Right ventricle myocardium inferior (tissue), 1 donor: ENCODE results near the gene MED25. TPM values are rescaled to one million over a fixed set of nuclear protein-coding genes. Genes with fewer than 3 reads are reported as not detected.

Source experiments
- ATAC-seq: fragments of 200-7000 bp; cut with Tn5 transposase; one replicate; pipeline ENCODE4 v1.9.1; 2020; ENCODE audit warnings: mild to moderate bottlenecking, moderate library complexity
- DNase-seq: peaks from one replicate; pipeline ENCODE4 v3.0.0; 2021; ENCODE audit errors: missing footprints
- intact Hi-C: fragments of 100-400 bp; cut with DNase I; formaldehyde crosslinking; loops from one replicate; pipeline ENCODE4 v1.11.0; 2022
- total RNA-seq: library from RNA; stranded (reverse); fragmentation: NEBNext Ultra II Directional; extraction: Animal tissue kit (Norgen Biotek cat#: 25700); gene quantifications from one replicate; pipeline ENCODE4 v1.2.1, GENCODE V29; 2021
- donor health status: DM: no; HTN: yes; CAD: no; lungs with severe emphysema.

The MED25 gene
- total RNA-seq, 1 donor from 2014 or later = 70.4 TPM

DNA sequence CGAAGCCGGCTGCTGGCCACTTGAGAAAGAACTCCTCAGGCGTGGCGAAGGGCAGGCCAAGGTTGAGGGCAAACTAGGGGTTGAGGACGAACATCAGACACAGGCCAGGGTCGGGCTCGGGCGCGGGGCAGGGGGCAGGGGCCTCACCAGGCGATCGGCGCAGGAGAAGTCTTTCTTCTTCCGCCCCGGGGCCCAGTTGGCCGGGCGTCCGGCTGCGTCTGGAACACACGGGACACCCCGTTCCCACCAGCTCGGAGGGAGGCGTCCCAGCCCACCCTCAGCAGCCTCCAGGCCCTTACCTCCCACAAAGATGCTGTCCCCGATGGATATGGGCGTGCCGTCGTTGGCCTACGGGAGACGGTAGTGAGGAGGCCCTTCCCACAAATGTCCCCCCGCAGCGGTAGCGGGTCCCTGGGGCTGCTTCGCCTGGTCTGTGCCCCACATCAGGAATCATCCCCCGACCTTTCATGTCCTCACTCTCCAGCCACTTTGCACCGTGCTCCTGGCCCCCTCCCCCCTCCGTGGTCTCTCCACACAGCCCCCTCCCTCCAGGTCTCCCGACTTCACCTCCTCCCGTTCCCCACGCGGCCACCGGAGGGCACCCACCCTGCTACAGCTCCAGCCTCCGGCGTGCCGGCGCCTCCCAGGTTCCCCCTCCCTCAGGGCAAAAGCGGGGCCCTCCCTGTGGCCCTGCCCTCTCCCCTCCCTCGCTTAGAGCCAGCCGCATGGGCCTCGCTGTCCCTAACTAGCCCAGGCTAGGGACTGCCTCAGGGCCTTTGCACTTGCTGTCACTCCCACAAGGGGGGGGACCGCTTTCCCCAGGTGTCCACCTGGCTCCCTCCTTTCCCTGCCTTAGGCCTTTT is 44.5 kb downstream of the MED25 start:
- DNase-seq (peak; percentile 66), ATAC-seq (no peak)
- intact Hi-C loops = no loop called here

DNA sequence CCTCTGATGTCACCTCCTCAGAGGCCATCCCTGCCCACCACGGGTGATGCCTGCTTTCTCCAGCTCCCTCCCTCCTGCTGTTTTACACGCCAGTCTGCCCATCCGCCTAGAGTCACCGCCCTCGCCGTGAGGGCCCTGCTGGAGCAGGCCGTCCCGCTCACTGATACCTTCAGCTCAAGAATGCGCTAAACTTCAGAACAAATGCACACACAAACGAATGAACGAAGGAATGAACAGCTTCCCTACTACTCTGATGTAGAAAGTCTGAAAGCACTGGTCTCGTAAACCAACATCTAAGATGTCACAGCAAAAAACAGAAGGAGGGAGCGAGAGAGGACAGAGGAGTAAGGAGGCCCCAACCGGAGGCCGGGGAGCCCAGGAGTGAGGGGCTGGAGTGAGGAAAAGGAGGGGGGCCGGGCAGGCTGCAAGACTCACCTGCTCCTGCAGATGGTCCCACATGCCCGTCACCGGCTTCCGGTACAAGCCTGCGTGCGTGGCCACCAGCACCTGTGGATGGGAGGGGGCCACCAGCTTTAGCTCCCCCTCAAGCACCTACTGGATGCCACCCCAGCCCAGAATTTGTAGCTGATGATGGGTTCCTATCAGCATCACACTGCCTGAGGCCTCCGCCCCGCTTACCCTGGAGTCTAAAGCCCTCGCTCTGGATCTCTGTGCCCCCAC is 45.3 kb downstream of the MED25 start:
- DNase-seq (no peak), ATAC-seq (no peak)
- intact Hi-C loops = no loop called here

DNA sequence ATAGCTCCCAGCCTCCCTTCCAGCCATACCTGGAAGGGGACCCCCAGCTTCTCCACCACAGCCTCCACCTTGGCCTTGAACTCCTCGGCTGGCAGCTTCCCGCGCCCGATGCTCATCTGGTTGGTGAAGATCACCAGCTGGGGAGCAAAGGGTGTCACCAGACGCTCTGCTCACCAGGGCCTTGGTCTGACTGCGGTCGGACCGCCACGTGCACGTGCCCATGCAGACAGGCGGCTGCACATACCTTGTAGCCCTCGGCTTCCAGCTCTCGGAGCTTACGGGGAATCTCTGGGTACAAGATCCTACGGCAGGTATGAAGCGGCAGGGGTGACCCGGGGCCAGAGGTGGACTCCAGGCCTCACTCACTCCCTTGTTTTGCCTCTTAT is 45.8 kb downstream of the MED25 start:
- no peak for ATAC-seq
- intact Hi-C loops = no loop called here
- DNase-seq = peak; percentile 46

DNA sequence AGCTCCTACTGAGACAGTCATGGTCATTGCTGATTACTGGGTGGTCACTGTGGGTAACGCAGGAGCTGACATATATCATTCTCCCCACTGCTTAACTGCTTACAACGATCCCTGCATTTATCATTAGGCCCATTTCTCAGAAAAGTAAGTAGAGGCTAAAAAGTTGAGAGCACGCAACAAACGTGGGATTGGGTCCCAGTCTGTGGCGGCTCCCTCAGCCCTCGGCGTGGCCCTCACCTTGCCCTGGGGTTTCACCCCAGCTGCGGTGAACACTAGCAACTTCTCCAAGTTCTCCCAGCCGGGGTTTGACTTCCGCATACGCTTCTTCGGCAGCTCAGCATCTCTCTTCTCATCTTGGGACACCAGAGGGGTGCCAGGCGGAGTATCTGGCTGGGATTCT is 46.8 kb downstream of the MED25 start:
- DNase-seq (no peak), ATAC-seq (no peak)
- intact Hi-C loops = no loop called here

DNA sequence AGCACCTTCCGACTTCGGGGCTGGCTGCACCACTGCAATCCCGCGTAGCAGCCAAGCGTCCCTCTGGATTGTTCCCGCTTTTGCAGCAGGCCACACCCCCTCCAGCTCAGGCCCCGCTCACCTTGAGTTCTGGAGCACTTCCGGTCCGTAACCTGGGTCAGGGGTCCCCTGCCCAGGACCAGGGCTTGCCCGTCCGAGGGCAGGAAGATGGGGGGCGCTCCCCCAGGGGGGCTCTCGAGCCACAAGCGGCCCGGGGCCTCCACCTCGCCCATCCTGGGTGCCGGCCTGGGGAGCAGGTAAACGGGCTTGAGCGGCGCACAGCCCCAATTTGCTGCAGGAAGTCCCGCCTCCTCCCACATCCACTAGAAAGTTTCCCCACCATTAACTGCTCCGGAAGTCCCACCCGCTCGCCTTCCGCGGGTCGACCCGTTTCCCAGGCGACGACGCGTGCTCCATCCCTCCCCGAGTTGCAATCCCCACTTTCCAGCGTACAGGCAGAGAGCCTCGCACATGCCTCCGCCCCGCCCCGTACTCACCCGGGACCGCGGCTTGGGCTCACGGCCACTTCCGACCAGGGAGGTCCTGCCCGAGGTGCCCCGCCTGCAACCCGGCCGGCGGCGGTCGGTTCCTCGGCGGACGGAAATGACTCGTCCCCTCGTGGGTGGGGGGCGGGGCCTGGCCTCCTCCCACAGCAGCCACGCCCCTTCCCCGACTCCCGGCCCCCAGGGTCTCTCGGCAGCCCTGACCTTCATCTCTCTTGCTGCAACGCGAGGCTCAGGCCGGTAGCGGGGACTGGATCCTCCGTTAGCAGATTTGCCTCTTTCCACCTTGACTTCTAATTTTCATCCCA is 49.1 kb downstream of the MED25 start, which contains the start of gene PNKP:
Gene PNKP, minus strand, starts transcription at position 644 of the 850 bp plus-strand sequence. Its CDS starts 372 bp downstream, at position 272.
- ATAC-seq = peak; percentile 64
- intact Hi-C loops = loop anchor here (2.0 kb wide), 1 partner anchor 16 kb away; the partner anchor contains the start of gene PTOV1
- peak; percentile 96 for DNase-seq

DNA sequence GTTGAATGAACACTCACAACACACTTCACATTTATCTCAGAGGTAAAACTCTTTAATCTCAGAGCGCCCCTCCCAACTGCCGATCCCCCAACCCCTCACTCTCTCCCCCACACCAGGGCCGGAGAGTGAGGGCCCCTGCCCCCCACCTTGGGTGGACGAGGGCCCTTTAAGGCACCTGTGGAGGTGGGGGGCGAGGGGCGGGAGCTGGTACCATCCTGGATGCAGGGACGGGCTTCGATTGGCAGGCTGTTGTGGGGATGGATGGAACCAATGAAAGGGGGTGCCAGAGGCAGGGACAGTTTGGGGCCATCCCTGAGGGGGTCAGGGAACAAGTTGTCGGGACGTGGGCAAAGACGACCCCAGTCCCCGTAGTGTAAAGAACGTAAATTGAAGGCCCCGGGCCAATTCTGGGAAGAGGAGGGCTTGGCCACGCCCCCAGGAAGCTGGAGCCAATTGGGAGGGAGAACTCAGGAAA is 51.0 kb downstream of the MED25 start:
- ATAC-seq = peak; percentile 3
- no peak for DNase-seq
- intact Hi-C loops = no loop called here

DNA sequence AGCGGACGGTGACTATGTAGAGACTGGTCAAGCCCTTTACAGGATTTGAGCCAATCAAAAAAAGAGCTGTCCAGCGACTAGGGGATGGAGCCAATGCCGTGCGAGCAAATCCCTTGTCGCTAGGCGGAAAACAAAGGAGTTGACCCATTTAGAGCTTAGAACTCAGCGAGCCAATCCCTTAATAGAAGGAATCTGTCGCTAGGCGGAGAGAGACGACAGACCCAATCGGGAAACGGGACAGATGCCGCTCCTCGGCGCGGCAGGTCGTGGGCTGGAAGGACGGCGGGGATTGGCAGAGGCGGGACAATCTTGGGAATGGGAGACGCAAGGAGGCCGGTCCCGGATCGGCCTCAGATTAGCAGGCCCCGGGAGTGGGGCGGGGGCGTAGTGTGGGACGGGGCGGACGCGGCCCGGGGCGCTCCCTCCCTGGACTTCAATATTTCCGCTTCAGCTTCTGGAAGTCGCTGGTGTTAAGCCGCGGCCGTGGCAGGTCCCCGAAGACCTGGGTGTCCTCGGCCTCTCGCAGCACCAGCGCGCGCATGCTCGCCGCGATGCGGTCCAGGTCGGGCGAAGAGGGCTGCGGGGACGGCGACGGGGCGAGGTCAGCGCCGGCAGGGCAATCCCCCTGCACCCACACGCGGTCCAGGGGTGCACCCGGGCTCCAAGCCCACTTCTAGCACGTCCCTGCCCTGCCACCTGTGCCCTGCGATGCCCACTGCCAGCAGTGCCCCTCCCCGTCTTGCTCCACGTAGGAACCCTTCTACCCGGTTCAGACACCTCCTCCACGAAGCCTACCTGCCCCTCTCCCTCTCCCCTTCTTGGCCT is 51.6 kb downstream of the MED25 start:
- peak; percentile 81 for ATAC-seq
- intact Hi-C loops = loop anchor here (10.0 kb wide), 1 partner anchor 375 kb away; the partner anchor contains the start of gene RPS11
- DNase-seq = peak; percentile 95

DNA sequence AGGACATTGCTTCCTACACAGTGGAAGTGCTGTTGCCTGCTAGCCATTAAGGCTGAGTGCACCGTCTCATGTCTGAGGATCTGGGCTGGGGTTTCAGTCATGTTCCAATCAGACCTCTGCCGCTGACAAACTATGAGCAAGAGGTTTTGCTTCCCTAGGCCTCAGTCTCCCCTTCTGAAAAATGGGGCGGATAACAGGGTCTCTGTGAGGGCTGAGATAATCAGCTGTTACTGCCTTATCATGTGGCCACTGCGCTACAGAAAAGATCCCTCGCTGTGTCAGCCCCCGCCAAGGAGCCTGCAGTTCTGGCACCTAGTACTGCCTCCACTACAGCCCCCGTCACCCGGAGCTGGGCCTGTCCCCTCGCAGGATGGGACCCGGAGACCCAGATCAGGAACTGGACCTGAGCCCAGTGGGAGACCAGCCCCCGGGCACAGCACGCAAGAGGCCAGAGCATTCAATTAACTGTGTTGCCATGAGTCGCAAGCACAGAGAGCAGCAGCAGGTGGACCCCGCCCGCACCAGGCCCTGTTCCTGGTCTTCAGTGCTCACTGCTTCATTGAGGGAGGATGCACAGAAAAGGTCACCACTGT is 52.3 kb downstream of the MED25 start:
- ATAC-seq (no peak), DNase-seq (peak; percentile 61)
- intact Hi-C loops = loop anchor here (10.0 kb wide), 1 partner anchor 376 kb away; the partner anchor contains the start of gene RPS11

DNA sequence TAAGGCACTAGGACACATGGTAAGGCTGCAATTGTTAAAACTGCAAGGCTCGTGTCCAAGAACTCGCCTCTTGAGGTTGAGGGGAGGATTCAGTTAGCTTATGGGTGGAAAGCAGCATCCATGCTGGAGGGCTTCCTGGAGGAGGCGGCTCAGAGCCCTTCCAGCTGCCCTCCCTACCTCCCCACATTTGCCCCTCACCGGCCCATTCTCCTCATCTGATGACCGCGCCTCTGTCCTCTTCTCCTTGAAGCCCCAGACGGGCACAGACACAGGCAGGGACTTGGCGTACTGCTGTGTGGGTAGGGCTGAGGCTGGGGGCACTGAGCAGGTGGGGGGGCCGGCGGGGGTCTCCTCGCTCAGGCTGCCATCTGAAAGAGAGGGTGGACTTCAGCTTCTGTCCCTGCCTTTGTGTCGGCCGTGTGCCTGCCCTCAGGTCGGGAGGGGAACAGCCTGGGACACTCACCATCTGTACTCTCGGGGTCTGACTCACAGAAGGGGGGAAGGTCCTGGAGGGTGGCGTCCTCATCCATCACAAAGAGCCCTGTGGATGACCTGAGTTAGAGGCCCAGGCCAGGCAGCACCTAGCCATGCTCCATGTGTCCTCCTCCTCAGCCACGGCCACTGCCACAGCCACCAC is 53.4 kb downstream of the MED25 start:
- DNase-seq = no peak
- no peak for ATAC-seq
- intact Hi-C loops = loop anchor here (10.0 kb wide), 1 partner anchor 377 kb away; the partner anchor contains the start of gene RPS11

DNA sequence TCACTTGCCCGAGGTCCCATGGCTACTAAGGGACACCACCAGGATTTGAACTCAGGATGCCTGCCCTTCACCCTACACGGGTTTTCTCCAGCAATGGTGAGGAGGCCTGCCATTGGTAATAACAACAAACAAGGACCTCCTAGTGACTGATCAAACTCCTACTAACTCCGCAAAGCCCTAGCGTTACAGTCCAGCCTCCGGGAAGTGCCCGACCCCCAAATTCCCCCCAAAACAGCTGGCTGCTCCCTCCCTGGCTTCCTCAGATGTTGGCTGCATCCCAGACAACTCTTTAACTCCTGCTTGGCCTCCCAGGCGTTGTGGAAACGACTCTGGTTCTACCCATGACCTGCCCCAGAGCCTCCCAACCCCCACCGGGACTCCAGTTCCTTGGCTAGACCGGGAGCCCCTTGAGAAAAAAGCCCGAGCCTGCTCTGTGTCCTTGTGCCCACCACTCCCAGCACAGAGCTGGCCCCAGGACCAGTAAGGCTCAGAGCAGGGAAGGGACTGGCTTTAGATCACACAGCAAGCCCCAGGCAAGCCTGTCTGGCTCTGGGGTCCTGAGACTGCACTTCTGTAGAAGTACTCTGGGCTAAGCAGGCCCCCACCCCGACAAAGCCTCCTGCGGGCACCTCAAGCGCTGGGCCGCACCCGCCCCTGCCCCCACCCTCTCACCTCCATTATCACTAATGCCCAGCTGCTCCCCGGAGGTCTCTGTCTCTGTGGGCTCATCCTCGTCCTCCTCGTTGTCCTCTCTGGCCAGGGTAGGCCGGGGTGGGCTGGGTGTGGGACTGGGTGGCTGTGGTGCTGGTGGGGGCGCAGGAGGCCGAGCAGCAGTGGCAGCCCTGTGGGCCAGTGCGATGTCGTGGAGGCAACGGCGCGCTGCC is 54.4 kb downstream of the MED25 start:
- no peak for ATAC-seq
- intact Hi-C loops = loop anchor here (10.0 kb wide), 1 partner anchor 378 kb away; the partner anchor contains the start of gene RPS11

DNA sequence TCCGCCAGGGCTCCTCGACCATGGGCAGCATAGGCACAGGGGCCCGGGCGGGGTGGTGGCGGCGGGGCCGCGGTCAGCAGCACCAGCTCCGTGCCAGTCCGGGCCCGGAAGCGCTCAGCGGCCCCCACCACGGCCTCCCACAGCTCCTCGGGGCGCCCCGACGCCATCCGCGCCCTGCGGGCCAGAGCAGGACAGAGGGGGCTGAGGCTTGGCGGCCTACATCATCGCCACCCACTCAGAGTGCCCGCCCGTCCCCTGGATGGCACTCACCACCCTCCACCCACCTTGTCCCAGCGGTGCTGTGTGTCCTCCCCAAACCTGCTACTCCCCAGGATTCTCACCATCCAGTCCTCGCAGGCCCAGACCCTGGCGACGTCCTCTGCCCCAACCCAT is 55.0 kb downstream of the MED25 start:
- no peak for DNase-seq
- ATAC-seq = no peak
- intact Hi-C loops = loop anchor here (10.0 kb wide), 1 partner anchor 378 kb away; the partner anchor contains the start of gene RPS11

More for the DNA sequence above, 54.4 kb downstream of the MED25 start:
- DNase-seq = no peak

DNA sequence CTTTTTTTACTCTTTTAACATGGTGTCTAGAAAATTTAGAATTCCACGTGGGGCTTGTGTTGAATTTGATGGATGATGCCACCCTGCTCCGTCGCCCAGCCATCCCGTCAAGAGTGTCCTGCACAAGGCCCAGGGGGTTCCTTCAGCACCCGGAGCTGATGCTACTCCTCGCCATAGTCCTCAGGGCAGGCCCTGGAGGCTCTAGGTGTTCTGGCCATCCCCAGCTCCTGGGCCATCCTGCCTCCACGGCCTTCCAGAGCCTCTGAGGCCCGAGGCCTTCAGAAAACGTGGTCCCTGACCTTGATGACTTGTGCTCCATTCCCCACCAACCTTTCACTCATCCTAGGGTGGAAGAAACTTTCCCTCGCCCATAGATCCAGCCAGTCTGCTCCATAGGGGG is 55.7 kb downstream of the MED25 start:
- no peak for ATAC-seq
- DNase-seq = no peak
- intact Hi-C loops = loop anchor here (10.0 kb wide), 1 partner anchor 379 kb away; the partner anchor contains the start of gene RPS11

DNA sequence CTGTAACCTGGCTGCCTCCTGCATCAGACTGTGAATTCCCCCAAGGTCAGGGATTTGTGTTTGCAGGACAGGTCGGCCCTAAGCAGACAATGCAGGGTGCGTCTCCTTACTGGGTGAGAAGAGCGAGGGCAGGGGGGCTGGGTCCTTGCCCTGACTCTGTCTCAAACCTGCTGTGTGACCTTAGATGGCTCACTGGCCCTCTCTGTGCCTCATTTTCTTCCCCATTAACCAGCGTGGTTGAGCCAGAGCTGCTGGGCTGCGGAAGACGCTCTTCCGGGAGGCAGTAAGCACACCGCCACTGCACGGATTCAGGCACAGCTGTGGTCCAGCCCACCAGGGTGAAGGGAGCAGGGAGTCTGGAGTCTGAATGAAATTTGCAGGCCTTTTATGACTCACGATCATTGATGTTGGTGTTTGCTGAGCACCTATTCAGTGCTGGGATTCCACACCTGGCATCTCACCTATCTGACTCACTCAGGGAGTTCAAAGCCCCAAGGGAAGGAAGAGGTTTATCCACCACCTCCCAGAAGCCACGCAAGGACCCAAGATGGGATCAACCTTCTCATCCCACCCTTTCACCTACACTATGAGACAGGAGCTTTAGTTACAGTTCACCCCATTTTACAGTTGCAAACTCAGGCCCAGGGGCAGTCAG is 56.5 kb downstream of the MED25 start:
- DNase-seq (no peak), ATAC-seq (no peak)
- intact Hi-C loops = loop anchor here (5.0 to 10.0 kb wide), 2 partner anchors 197 to 380 kb away; partner anchors contain the start of genes PRMT1 and RPS11

DNA sequence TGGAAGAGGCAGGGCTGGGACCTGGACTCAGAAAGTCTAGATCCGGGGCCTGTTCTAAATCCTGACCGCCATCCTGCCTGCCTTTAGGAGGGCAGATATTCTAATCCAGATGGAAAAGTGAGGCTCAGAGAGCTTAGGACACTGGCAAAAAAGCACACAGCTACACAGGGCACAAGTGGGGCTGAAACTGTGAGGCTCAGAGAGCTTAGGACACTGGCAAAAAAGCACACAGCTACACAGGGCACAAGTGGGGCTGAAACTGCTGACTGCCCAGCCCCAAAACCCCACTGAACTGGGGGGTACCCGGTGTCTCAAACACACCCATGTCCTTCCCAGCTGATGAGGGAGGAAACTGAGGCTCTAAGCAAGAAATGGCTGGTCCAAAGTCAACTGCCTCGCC is 57.1 kb downstream of the MED25 start:
- DNase-seq (no peak), ATAC-seq (no peak)
- intact Hi-C loops = loop anchor here (5.0 to 10.0 kb wide), 2 partner anchors 198 to 380 kb away; partner anchors contain the start of genes PRMT1 and RPS11

DNA sequence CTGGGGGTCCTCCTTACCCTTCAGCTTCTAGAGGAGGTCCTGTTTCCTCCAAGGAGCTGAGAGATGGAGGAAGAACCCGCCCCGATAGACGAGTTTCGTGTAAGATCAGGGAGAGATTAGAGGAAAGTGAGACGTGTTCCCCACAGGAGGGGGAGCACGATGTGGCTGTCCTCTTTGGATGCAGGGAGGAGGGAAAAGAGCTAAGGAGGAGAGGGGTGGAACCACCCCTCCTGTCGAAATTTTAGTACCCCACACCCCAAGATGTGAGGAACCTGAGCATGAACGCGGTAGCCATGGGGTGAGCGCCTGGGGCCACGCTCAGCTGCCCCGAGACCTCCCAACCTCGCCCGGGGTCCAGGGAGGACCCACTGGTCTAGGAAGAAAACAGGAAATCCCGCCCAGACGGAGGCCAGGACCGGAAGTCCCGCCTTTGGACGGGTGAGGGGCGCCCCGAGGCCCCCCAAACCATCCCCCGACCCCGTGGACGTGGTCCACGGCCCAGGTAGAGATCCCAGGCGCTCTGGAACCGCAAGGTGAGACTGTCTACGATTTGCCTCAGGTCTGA is 57.9 kb downstream of the MED25 start:
- ATAC-seq = peak; percentile 5
- intact Hi-C loops = loop anchor here (2.0 to 10.0 kb wide), 3 partner anchors 59 to 381 kb away; partner anchors contain the start of genes PRMT1 and RPS11
- peak; percentile 86 for DNase-seq
